Gastrocnemius medialis (tissue), 4 donors: ENCODE results near the gene RANBP17.

Experiments
- POLR2A ChIP-seq, 2 donors: fragments of 450-650 bp; IDR thresholded peaks; one replicate each; pipeline ENCODE4 v1.6.1; 2017; ENCODE audit warnings: antibody characterized with exemption in 2 of 2, mild to moderate bottlenecking in 2 of 2, moderate library complexity in 2 of 2
- TF ChIP-seq, protein P1 (sequence below), 5 experiments: fragments of 450-650 bp in 3 of 5; fragments of 200-600 bp in 2 of 5; sonication (generic) in 2 of 5; IDR thresholded peaks in 4 of 5; conservative IDR thresholded peaks in 1 of 5; 1 replicate in 4 of 5; 2 replicates in 1 of 5; pipeline ENCODE4 v1.5.1; 2016 to 2019; ENCODE audit warnings: antibody characterized with exemption in 5 of 5, mild to moderate bottlenecking in 3 of 5, moderate library complexity in 3 of 5

DNA sequence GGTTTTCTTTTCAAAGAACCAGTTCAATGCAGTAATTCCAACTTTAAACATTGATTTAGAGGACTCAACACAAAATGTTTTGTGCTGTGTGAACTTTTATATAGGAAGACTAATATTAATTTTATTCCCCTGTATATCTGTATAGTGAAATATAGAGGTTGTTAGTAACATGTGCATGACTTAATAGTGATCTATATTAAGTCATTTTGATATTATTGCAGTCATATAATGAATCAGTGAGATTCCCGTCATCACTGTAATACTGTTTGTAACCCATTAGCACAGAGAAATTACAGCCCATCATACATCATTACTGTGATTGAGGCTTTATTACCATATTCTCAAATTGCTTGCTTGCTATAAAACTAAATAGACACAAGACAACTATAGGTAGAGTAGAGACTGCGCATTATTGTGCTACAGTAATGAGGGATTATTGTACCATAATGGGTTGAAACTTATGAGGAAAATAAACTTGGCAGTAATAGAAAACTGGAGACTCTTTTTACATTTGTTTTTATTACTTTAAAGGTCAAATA, 170.7 kb downstream of the RANBP17 start:
- TF ChIP-seq, protein P1, sequence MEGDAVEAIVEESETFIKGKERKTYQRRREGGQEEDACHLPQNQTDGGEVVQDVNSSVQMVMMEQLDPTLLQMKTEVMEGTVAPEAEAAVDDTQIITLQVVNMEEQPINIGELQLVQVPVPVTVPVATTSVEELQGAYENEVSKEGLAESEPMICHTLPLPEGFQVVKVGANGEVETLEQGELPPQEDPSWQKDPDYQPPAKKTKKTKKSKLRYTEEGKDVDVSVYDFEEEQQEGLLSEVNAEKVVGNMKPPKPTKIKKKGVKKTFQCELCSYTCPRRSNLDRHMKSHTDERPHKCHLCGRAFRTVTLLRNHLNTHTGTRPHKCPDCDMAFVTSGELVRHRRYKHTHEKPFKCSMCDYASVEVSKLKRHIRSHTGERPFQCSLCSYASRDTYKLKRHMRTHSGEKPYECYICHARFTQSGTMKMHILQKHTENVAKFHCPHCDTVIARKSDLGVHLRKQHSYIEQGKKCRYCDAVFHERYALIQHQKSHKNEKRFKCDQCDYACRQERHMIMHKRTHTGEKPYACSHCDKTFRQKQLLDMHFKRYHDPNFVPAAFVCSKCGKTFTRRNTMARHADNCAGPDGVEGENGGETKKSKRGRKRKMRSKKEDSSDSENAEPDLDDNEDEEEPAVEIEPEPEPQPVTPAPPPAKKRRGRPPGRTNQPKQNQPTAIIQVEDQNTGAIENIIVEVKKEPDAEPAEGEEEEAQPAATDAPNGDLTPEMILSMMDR (IDR thresholded peaks at IDR 0.05 in 4 of 5, conservative IDR thresholded peaks at IDR 0.05 in 1 of 5) = no peak
- no peak for TF ChIP-seq POLR2A (IDR thresholded peaks at IDR 0.05)
